Ascending aorta (tissue), 2 donors: ENCODE measurements around the gene RNASE4. TPM values are rescaled to one million over a fixed set of nuclear protein-coding genes. Genes with fewer than 3 reads are reported as not detected.

Experiments used
- DNase-seq, 2 donors: peaks; one replicate each; pipeline ENCODE4 v3.0.0-alpha.2; 2019; ENCODE audit warnings: low spot score in 2 of 2
- H3K27ac ChIP-seq, 2 donors: fragments of 200-600 bp; sonication (generic); one replicate each; pipeline ENCODE4 v1.5.1; 2016 to 2017; ENCODE audit warnings: mild to moderate bottlenecking in 1 of 2
- H3K27me3 ChIP-seq: fragments of 200-600 bp; sonication (generic); one replicate; pipeline ENCODE4 v1.5.1; 2017
- H3K36me3 ChIP-seq, 2 donors: fragments of 200-600 bp; sonication (generic); one replicate each; pipeline ENCODE4 v1.5.1; 2016
- H3K4me1 ChIP-seq, 2 donors: fragments of 200-600 bp; sonication (generic); one replicate each; pipeline ENCODE4 v1.5.1; 2016 to 2017; ENCODE audit warnings: mild to moderate bottlenecking in 1 of 2
- H3K4me3 ChIP-seq, 2 donors: fragments of 200-600 bp; sonication (generic); one replicate each; pipeline ENCODE4 v1.5.1; 2016 to 2017; ENCODE audit warnings: mild to moderate bottlenecking in 1 of 2
- H3K9me3 ChIP-seq, 2 donors: fragments of 200-600 bp; sonication (generic); one replicate each; pipeline ENCODE4 v1.5.1; 2016
- intact Hi-C: fragments of 100-400 bp; cut with DNase I; formaldehyde crosslinking; loops from one replicate; pipeline ENCODE4 v1.15.1; 2023
- total RNA-seq: library from RNA; depleted of rRNA; stranded (reverse); fragments of >200 nt; gene quantifications from one replicate; pipeline ENCODE4 v1.1.0, GENCODE V29; 2016
- TF ChIP-seq, protein P1 (sequence below), 3 experiments: fragments of 200-600 bp in 2 of 3; fragments of 450-650 bp in 1 of 3; sonication (generic) in 2 of 3; IDR thresholded peaks; one replicate each; pipeline ENCODE4 v1.5.1; 2016 to 2019; ENCODE audit warnings: antibody characterized with exemption in 3 of 3, mild to moderate bottlenecking in 1 of 3, moderate library complexity in 1 of 3

Gene RNASE4
- total RNA-seq, 1 donor from 2014 or later: 23.2 TPM

GRCh38 chr14:20668969-20669368 is 15.4 kb upstream of the RNASE4 start:
- H3K27me3 ChIP-seq: no peaks in the 10 kb centered on the region
- H3K4me1 ChIP-seq: no peaks in the 10 kb centered on the region
- TF ChIP-seq, protein P1, sequence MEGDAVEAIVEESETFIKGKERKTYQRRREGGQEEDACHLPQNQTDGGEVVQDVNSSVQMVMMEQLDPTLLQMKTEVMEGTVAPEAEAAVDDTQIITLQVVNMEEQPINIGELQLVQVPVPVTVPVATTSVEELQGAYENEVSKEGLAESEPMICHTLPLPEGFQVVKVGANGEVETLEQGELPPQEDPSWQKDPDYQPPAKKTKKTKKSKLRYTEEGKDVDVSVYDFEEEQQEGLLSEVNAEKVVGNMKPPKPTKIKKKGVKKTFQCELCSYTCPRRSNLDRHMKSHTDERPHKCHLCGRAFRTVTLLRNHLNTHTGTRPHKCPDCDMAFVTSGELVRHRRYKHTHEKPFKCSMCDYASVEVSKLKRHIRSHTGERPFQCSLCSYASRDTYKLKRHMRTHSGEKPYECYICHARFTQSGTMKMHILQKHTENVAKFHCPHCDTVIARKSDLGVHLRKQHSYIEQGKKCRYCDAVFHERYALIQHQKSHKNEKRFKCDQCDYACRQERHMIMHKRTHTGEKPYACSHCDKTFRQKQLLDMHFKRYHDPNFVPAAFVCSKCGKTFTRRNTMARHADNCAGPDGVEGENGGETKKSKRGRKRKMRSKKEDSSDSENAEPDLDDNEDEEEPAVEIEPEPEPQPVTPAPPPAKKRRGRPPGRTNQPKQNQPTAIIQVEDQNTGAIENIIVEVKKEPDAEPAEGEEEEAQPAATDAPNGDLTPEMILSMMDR (IDR thresholded peaks at IDR 0.05): no peak
- no peak for DNase-seq
- H3K36me3 ChIP-seq: no peaks in the 10 kb centered on the region
- H3K27ac ChIP-seq: no peak overlapping the region
- H3K9me3 ChIP-seq: no peaks in the 10 kb centered on the region
- intact Hi-C loops: no loop called here
- H3K4me3 ChIP-seq: no peak overlapping the region

- intact Hi-C loops: no loop called here
- Histone ChIP-seq H3K27ac (no peak overlapping the region), H3K4me1 (no peaks in the 10 kb centered on the region), H3K36me3 (no peaks in the 10 kb centered on the region), H3K27me3 (no peaks in the 10 kb centered on the region), H3K9me3 (no peaks in the 10 kb centered on the region), H3K4me3 (no peak overlapping the region)
- TF ChIP-seq, protein P1 (IDR thresholded peaks at IDR 0.05): no peak
- no peak for DNase-seq
Observed at GRCh38 chr14:20671597-20672283, 12.6 kb upstream of the RNASE4 start.

- Histone ChIP-seq H3K4me3 (no peak overlapping the region), H3K27me3 (no peaks in the 10 kb centered on the region), H3K27ac (no peak overlapping the region), H3K9me3 (no peaks in the 10 kb centered on the region), H3K4me1 (peaks cover 4 to 11% of the 10 kb centered on the region in 2 donors), H3K36me3 (no peaks in the 10 kb centered on the region)
- intact Hi-C loops: no loop called here
- DNase-seq: no peak
- TF ChIP-seq, protein P1 (IDR thresholded peaks at IDR 0.05): no peak
Observed at GRCh38 chr14:20675669-20676068, 8.7 kb upstream of the RNASE4 start.

DNA sequence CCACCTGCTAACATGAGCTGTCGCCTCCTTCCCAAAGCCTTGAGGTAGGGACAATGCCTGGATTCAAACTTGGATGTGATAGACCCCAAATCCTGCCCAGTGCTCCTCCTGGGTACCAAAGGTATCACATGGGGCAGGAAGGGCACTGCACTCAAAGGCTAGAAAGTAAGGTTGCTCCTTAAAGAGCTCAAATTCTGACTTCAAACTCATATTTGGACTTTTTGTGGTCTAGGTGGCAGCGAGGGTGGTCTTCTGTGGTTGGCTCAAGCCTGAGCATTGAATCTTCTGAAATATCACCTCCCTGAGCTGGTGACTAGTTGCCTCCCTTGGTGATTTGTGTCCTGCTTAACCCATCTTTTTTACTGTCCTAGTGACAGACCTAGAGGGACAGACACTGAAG is 8.3 kb upstream of the RNASE4 start:
- no peaks in the 10 kb centered on the region for H3K27me3 ChIP-seq
- no peak overlapping the region for H3K27ac ChIP-seq
- no peak overlapping the region for H3K4me3 ChIP-seq
- H3K9me3 ChIP-seq: no peaks in the 10 kb centered on the region
- intact Hi-C loops: no loop called here
- TF ChIP-seq, protein P1 (IDR thresholded peaks at IDR 0.05): no peak
- no peaks in the 10 kb centered on the region for H3K36me3 ChIP-seq
- H3K4me1 ChIP-seq: peaks cover 7 to 15% of the 10 kb centered on the region in 2 donors
- DNase-seq: no peak

GRCh38 chr14:20679907-20680306 is 4.5 kb upstream of the RNASE4 start:
- intact Hi-C loops: loop anchor here (5.0 kb wide), 2 partner anchors 422 to 702 kb away; partner anchors contain the start of genes SUPT16H and TMEM253
- DNase-seq: peak in 1 of 2 donors; percentile 53

More at GRCh38 chr14:20679907-20680306, 4.5 kb upstream of the RNASE4 start:
- TF ChIP-seq, protein P1 (IDR thresholded peaks at IDR 0.05): no peak
- no peak overlapping the region for H3K27ac ChIP-seq
- no peak overlapping the region for H3K4me3 ChIP-seq
- no peaks in the 10 kb centered on the region for H3K9me3 ChIP-seq
- peaks cover 7 to 15% of the 10 kb centered on the region in 2 donors for H3K4me1 ChIP-seq
- H3K27me3 ChIP-seq: no peaks in the 10 kb centered on the region
- H3K36me3 ChIP-seq: no peaks in the 10 kb centered on the region
